Measurements from ENCODE around the gene PAX2.

The PAX2 gene

GRCh38 chr10:100825325-100825875 is 80.0 kb downstream of the PAX2 start:
- DNase-seq: no peak

GRCh38 chr10:100826031-100826651 is 80.8 kb downstream of the PAX2 start:
- no peak for DNase-seq

- DNase-seq: no peak
These were observed 81.2 kb downstream of the PAX2 start for GRCh38 chr10:100826661-100826982.

GRCh38 chr10:100826983-100827818 is 81.8 kb downstream of the PAX2 start:
- DNase-seq: no peak

- no peak for DNase-seq
These were observed 82.7 kb downstream of the PAX2 start for GRCh38 chr10:100827819-100828737.

GRCh38 chr10:100828738-100829096 is 83.3 kb downstream of the PAX2 start:
- no peak for DNase-seq

GRCh38 chr10:100829097-100829870 is 83.9 kb downstream of the PAX2 start:
- DNase-seq: no peak

GRCh38 chr10:100829933-100830727 is 84.7 kb downstream of the PAX2 start:
- DNase-seq: no peak

GRCh38 chr10:100830728-100831111 is 85.3 kb downstream of the PAX2 start:
- DNase-seq: no peak

- no peak for DNase-seq
These were observed 86.4 kb downstream of the PAX2 start for GRCh38 chr10:100831742-100832141.

- no peak for DNase-seq
These were observed 90.4 kb downstream of the PAX2 start for GRCh38 chr10:100835810-100836209.

GRCh38 chr10:100836891-100837290 is 91.5 kb downstream of the PAX2 start:
- no peak for DNase-seq

GRCh38 chr10:100837300-100837699 is 91.9 kb downstream of the PAX2 start:
- no peak for DNase-seq

GRCh38 chr10:100838986-100839385 is 93.6 kb downstream of the PAX2 start:
- DNase-seq: no peak

- no peak for DNase-seq
These were observed 96.1 kb downstream of the PAX2 start for GRCh38 chr10:100841528-100841927.

- no peak for DNase-seq
These were observed 102.1 kb downstream of the PAX2 start for GRCh38 chr10:100847440-100847839.

GRCh38 chr10:100848770-100849169 is 103.4 kb downstream of the PAX2 start:
- DNase-seq: no peak

GRCh38 chr10:100858261-100858660 is 112.9 kb downstream of the PAX2 start:
- DNase-seq: no peak

GRCh38 chr10:100858747-100859483 is 113.5 kb downstream of the PAX2 start:
- no peak for DNase-seq

- DNase-seq: no peak
These were observed 114.0 kb downstream of the PAX2 start for GRCh38 chr10:100859484-100859763.

GRCh38 chr10:100863433-100863832 is 118.1 kb downstream of the PAX2 start:
- no peak for DNase-seq
